DND-41 (cell line): ENCODE results near the gene RHBDD3.

Experiments used
- ATAC-seq: fragments of 200-7000 bp; cut with Tn5 transposase; 3 replicates; pipeline ENCODE4 v1.9.1; 2021; ENCODE audit warnings: low read depth; ENCODE audit not compliant: insufficient read depth
- DNase-seq: peaks from one replicate; pipeline ENCODE4 v3.0.0-alpha.2; 2020
- H2AFZ ChIP-seq: 2 replicates; pipeline ENCODE4 v1.6.0; 2012; ENCODE audit warnings: low read depth, low read length
- H3K27ac ChIP-seq: 2 replicates; pipeline ENCODE4 v1.5.1; 2012; ENCODE audit warnings: low read length, inconsistent platforms
- H3K27me3 ChIP-seq: fragments of 200-600 bp; sonication (generic); 2 replicates; pipeline ENCODE4 v1.6.0; 2012; ENCODE audit warnings: low read length, mild to moderate bottlenecking, inconsistent platforms; ENCODE audit not compliant: insufficient read depth, poor library complexity
- H3K36me3 ChIP-seq: 2 replicates; pipeline ENCODE4 v1.5.1; 2012; ENCODE audit warnings: low read length, inconsistent platforms; ENCODE audit not compliant: insufficient read depth
- H3K4me1 ChIP-seq: 2 replicates; pipeline ENCODE4 v1.5.1; 2012; ENCODE audit warnings: mild to moderate bottlenecking, low read length; ENCODE audit not compliant: insufficient read depth
- H3K4me2 ChIP-seq: 2 replicates; pipeline ENCODE4 v1.6.0; 2012; ENCODE audit warnings: mild to moderate bottlenecking, moderate library complexity, low read length, inconsistent platforms; ENCODE audit not compliant: insufficient read depth
- H3K4me3 ChIP-seq, 2 experiments: fragments of 200-600 bp in 1 of 2; shearing (Covaris generic) in 1 of 2; 2 replicates each; pipeline ENCODE4 v1.5.1; 2012 to 2016; ENCODE audit warnings: inconsistent platforms in 2 of 2, low read length in 2 of 2, mild to moderate bottlenecking in 2 of 2, low read depth in 1 of 2, moderate library complexity in 1 of 2
- H3K79me2 ChIP-seq: 2 replicates; pipeline ENCODE4 v1.6.0; 2012; ENCODE audit warnings: low read length, inconsistent platforms; ENCODE audit not compliant: insufficient read depth
- H3K9ac ChIP-seq: 2 replicates; pipeline ENCODE4 v1.6.0; 2012; ENCODE audit warnings: low read depth, mild to moderate bottlenecking, inconsistent platforms, low read length, moderate library complexity
- H3K9me3 ChIP-seq: 2 replicates; pipeline ENCODE4 v1.5.1; 2012; ENCODE audit warnings: low read length, moderate library complexity, mild to moderate bottlenecking, inconsistent platforms; ENCODE audit not compliant: insufficient read depth, severe bottlenecking
- H4K20me1 ChIP-seq: 2 replicates; pipeline ENCODE4 v1.6.0; 2012; ENCODE audit warnings: low read length; ENCODE audit not compliant: insufficient read depth
- CTCF ChIP-seq: IDR thresholded peaks from 2 replicates; pipeline ENCODE4 v1.5.1; 2012; ENCODE audit warnings: borderline replicate concordance, low read length, moderate library complexity, mild to moderate bottlenecking; ENCODE audit not compliant: poor library complexity, severe bottlenecking; ENCODE audit errors: extremely low read depth
- EZH2 ChIP-seq: IDR thresholded peaks from 3 replicates; pipeline ENCODE4 v1.6.1; 2012; ENCODE audit warnings: borderline replicate concordance, low read depth, mild to moderate bottlenecking, moderate library complexity, low read length, inconsistent platforms; ENCODE audit not compliant: severe bottlenecking

Gene RHBDD3

GRCh38 chr22:29266564-29267461 is 968 bp downstream of the RHBDD3 start:
- Histone ChIP-seq H3K4me3 (peak overlapping the region; percentile 67 to 86; a peak in 3 of 4 replicates), H3K36me3 (peaks cover 66% of the 10 kb centered on the region), H4K20me1 (peaks cover 43% of the 10 kb centered on the region), H3K27me3 (no peaks in the 10 kb centered on the region), H3K4me1 (peaks cover 44% of the 10 kb centered on the region), H3K9me3 (no peaks in the 10 kb centered on the region), H3K27ac (peak overlapping the region; percentile 100), H3K79me2 (peaks cover 67% of the 10 kb centered on the region), H2AFZ (peak overlapping the region; percentile 94), H3K9ac (peak overlapping the region; percentile 97), H3K4me2 (peak overlapping the region; percentile 74)
- ATAC-seq (no peak), DNase-seq (no peak)
- TF ChIP-seq EZH2 (no peak), CTCF (no peak)

DNA sequence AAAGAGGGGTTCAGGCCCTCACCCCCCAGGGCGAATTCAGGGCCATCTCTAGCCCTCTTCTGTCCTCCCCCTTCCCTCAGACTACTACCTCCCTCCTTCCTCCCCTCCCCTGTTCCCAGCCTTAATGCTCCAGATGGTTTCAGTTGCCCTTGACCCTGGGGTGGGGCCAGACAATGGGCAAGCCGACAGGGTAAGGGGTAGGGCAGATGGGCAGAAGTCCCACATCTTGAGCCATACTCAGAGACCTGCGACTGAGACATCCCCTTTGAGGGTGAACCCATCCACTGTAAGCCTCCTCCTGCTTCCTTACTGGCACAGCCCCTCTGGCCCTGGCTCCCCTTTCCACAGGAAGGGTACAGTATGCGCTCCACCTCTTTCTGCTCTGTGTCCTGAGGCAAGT is 1.9 kb downstream of the RHBDD3 start:
- TF ChIP-seq CTCF, result no peak
- no peak for TF ChIP-seq EZH2
- peak overlapping the region; percentile 97 for H3K9ac ChIP-seq
- peak overlapping the region; percentile 100 for H3K27ac ChIP-seq
- ATAC-seq, result no peak
- peaks cover 58% of the 10 kb centered on the region for H3K79me2 ChIP-seq
- peaks cover 61% of the 10 kb centered on the region for H3K36me3 ChIP-seq
- no peaks in the 10 kb centered on the region for H3K9me3 ChIP-seq
- no peak for DNase-seq
- H3K4me1 ChIP-seq, result peaks cover 35% of the 10 kb centered on the region
- peak overlapping the region in 1 of 2 experiments; percentile 86; a peak in 2 of 4 replicates for H3K4me3 ChIP-seq
- peaks cover 35% of the 10 kb centered on the region for H4K20me1 ChIP-seq
- H2AFZ ChIP-seq, result no peak overlapping the region
- H3K27me3 ChIP-seq, result no peaks in the 10 kb centered on the region
- peak overlapping the region; percentile 74 for H3K4me2 ChIP-seq

GRCh38 chr22:29265305-29265704 is 2.5 kb downstream of the RHBDD3 start:
- H3K9me3 ChIP-seq, result no peaks in the 10 kb centered on the region
- TF ChIP-seq CTCF, result no peak
- no peak for TF ChIP-seq EZH2
- no peak overlapping the region for H2AFZ ChIP-seq
- H3K36me3 ChIP-seq, result peaks cover 61% of the 10 kb centered on the region
- H3K4me1 ChIP-seq, result peaks cover 29% of the 10 kb centered on the region
- peaks cover 28% of the 10 kb centered on the region for H4K20me1 ChIP-seq
- ATAC-seq, result no peak
- no peak for DNase-seq
- no peak overlapping the region for H3K9ac ChIP-seq
- H3K4me2 ChIP-seq, result peak overlapping the region; percentile 74; the same call in 1 of the 2 replicates
- peaks cover 52% of the 10 kb centered on the region for H3K79me2 ChIP-seq
- H3K4me3 ChIP-seq, result no peak overlapping the region
- H3K27me3 ChIP-seq, result no peaks in the 10 kb centered on the region
- no peak overlapping the region for H3K27ac ChIP-seq
